CD1c-positive myeloid dendritic cell (primary cell): ENCODE data around the gene ADAM22.

ENCODE experiments used
- DNase-seq: peaks from one replicate; pipeline ENCODE4 v3.0.0-alpha.2; 2016; ENCODE audit errors: extremely low spot score

Gene ADAM22

DNA sequence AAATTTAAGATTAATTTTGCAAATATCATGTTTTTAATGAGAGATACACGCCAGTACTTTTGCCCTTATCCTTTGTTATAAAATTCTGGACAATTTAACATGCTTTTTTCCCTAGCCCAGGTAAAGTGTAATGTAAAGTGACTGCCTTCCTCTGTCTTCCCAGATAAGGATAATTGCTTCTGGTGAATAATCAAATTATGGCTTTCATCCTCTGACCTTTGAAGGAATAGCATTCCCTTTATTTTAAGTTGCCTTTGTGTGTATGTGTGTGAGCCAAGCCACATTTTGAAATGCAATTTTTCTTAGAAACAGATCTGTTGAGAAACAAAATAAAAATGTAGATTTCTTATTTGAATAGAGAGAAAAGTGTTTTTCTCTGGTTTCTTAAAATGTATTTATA, 107.5 kb downstream of the ADAM22 start:
- DNase-seq, result no peak

DNA sequence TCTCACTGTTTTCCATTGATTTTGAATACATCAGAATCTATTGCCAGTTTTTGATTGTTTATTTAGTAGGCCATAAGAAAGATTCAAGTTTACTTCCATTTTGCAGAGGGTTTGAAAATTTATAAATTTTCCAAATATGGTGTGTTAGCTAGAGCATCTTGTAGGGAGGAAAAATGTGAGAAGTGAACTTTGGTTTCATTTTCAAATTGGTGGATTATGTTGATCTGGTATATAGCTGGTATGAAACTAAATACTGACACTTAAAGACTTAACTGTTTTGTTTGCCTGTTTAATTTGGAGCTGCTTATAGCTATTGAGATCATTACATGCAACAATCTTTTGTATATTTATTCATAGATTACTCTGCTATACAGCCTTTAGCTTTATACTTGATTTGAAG, 108.1 kb downstream of the ADAM22 start:
- DNase-seq, result no peak

DNA sequence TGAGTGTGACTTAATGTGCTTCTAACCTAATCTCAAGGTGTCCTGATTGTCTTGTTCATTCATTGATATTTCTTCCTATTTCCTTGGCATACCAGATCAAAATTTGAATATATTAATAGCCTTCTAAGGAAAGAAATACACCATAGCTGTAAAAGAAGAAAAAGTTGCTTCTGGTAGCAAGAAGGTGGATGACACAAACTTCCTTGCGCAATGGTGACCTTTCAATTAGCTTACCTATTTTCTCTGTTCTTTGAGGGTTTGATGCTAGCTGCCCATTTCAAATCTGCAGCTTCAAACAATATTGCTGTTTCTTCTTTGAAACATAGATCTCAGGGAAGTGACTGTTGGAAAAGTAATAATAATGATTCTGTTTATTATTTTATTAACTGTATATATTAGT, 108.8 kb downstream of the ADAM22 start:
- DNase-seq, result no peak

DNA sequence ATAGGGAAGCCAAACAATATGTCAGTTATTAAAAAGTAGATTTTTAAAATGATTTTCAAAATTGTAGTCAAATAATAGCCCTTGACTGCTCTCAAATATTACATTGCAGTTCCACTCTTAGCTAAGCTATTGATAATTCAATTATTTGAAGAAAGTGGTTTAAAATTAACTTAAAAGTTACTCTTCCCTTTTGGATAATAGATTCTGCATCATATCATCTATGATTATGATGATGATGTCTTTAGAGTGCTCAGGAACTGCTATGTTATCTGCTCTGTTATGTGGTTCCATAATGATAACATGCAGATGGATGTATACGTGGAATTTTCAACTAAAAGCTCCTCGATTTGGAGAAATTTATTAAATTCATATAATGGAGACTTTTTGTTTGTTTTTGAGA, 110.0 kb downstream of the ADAM22 start:
- no peak for DNase-seq

DNA sequence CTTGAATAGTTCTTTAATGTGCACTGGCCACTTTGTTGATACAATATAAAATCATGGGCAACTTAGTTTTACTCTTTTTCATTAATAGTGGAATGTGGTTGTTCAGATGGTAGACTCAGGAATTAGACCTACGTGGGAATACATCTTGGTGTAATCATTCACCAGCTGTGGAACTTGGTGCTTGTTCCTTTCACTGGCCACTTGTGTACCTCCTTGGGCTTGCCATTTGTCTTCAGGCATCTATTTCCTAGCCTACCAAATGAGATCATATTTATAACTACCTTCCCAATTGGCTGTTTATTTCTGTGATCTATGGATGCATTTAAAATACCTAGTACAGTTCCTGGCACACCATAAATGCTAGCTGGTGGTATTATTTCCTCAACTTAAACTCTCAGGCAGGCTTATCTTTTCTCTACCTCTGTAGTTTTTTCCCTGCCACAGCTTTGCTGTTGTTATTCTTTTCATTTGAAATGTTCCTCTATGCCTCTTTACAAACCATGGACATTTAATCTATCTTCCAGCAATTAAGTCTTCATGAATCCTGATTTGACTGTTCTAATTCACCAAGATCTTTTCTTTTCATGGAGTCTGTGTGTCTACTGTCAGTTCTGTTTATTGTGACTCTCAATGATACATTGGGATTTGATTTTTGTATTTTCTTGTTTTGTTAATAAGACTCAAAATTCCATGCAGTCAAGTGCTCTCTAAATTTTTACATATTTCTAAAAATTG, 113.0 kb downstream of the ADAM22 start:
- no peak for DNase-seq

DNA sequence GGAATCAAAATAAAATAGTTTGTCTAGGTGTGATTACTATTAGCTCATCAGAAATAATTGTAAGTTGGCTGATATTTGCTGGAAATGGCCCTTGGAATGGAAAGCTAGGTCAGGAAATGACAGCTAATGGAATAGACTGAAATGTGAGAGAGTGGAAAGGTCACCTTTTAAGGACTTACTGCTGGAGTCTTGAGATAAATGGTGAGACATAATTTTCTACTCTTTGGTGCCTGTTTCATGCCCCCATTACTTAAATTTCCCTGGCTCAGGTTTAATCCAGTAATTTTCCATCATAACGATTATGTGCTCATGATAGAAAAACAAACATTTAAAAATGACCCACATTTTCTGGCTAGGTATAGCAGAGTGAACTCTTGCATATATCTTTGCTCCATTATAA, 123.6 kb downstream of the ADAM22 start:
- DNase-seq, result no peak

DNA sequence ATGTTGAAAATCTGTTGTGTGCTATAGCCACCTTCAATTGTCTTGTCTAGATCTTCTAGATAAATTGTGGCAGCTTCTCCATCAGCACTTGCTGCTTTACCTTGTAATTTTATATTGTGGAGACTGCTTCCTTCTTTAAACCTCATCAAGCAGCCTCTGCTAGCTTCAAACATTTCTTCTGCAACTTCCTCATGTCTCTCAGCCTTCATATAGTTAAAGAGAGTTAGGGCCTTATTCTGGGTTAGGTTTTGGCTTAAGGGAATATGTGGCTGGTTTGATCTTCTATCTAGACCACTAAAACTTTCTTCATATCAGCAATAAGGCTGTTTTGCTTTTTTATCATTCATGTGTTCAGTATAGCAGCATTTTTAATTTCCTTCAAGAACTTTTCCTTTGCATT, 128.2 kb downstream of the ADAM22 start:
- no peak for DNase-seq

DNA sequence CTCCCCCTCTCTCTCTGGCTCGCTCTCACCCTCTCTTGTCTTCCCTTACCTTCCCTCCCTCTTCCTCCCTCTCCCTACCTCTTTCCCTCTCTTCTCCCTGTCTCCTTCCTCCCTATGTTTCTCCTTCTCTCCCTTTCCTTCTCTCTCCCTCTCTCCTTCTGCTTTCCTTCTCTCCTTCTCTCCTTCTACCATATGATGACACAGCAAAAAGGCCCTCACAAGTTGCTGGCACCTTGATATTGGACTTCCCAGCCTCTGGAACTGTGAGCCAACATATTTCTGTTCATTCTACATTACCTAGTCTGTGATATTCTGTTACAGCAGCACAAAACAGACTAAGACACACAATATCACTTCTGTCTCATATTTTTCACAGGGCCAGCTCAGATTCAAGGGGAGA, 135.0 kb downstream of the ADAM22 start:
- DNase-seq, result no peak

DNA sequence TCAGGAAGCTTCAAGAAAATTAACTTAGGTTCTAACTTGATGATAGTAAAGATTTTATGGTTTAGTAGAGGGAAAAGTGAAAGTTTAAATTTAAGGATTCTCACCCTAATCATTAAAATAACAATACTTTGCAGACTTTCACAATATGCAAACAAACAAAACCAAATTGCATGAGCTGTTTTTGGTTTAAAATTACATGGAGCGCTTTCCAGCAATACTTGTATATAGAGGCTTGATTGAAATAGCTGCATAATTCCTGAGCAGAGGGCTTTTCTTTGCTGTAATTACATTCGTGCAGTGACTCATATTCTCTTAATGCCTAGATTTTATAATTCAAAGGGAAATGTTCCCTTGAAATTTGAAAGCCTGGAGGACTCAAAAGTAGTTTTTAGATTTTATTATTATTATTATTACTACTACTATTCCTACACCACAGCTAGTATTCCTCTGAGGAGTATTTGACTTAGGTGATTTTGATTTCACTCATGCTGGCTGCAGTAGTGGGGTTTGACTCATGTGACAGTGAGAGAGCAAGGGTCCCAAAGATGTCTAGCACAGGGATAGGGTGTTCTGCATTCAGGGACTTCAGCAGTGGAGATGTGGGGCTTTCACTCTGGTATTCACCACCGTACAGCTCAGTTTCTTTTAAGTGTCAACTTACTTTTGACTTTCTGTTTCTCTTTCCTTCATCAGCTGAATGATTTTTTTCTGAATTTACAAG, 138.1 kb downstream of the ADAM22 start:
- no peak for DNase-seq

DNA sequence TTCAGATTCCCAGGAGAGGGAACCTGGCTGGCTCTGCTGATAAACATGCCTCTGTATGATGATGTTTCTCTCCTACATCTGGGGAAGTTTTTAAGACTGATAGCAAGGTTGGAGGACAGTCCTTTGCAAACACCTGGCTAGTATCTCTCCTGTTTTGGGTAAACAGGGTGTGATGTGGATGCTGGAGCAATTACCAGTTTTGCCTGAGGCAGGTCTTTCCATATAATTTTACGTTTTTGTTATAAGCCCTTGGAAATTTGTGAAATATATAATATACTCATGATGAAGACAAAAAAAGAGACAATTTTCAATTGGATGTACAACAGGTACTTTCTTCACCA, 138.6 kb downstream of the ADAM22 start:
- DNase-seq, result no peak

DNA sequence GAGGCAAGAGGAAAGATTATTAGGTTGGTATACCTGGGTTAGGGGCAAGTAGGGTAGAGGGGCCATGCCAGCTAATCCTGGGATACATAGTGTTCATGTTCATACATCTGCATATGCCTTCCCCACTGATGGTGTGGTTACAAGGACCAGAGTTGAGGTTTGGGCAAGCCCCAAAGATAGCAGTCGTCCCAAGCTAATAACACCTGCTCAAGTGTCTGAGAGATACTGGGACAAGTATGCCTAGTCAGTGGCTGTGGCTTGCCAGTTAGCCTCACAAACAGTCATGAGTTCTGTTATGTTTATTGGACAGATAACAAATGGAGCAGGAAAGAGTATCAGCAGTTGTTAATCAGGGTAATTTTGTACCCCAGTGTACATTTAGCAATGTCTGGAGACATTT, 139.6 kb downstream of the ADAM22 start:
- DNase-seq, result no peak

DNA sequence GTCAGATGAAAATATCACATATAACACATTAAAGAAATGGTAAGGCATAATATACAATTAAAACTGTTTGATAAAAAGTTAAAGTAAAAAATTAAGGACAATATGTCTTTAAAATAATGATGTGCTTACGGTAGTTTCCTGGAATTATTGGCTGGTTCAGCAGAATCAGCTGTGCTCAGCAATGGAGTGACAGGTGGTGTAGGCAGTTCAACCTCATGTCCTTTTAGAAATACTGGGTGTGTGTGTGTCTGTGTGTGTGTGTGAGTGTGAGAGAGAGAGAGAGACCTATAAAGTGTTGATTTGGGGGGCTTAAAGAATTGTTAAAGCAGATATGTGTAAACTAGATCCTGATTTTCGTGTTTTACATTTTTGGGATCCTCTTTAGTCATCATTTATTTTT, 141.2 kb downstream of the ADAM22 start:
- DNase-seq, result no peak

DNA sequence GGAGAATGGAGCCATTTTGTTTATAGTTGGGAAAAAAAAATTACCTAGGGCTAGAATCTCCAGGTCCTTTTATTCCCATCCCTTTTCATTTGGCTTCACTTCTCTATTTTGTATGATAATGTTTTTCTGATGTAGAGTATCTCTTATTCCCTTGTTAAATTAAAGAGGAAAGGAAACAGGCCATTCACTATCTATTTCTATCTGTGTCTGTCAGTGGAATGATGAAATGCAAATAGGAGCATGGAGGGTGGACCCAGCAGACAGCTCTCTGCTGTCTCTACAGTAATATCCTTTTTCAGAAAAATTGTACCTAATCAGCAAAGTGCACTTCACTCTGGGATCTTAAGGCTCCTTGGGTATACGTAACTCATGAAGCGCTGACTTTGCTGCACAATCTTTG, 149.8 kb downstream of the ADAM22 start:
- DNase-seq, result no peak

DNA sequence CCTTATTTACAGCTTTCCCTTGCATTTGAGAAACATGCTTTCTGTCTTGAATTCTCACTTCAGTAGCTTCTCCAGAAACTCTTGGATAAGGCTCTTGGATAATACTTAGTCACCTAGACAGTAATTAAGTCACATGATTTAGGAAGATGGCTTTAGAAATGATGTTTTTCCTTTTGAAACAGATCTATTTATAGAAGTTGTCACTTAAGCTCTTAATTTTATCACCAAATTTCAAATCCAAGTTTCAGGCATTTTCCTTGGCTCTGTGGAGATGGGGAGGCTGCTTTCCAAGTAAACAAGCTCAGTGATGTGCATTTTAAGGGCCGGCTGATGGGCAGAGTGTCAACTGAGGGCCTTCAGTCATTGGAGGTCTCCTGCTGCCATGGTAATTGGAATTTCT, 155.5 kb downstream of the ADAM22 start:
- DNase-seq, result no peak

DNA sequence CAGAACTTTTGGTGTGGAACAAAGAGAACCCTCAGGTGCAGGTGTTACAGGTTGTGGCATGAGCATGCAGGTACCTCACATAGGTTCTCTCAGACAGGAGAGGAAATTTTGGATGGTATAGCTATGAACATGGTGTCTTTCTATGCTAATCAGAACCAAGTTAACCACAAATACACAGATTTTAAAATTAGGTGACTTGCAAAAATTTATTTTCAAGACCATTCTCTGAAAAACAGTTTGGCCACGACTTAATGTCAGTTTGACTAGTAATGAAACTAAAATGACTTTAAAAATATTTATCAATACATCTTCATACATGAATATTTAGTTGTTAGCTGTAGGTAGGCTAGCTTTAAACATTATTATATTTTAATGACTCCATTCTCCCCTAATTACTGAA, 156.2 kb downstream of the ADAM22 start:
- no peak for DNase-seq

DNA sequence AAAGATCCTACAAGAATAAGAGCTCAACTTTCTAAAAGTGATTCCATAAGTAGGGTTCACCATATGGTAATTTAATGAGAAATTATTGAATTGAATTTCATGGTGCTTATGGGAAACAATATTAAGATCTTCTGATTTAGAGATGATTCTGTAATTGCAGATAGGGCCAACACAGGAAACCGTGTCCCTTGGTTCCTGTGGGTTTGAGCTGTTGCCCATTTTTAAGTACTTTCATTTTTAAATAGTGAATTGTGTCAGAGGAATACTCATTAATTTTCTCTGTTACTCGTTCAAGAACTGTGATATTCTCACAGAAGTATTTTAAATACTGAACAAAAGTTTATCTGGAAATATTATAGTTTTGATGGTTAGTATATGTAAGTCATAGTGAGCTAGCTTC, 156.6 kb downstream of the ADAM22 start:
- DNase-seq, result no peak

DNA sequence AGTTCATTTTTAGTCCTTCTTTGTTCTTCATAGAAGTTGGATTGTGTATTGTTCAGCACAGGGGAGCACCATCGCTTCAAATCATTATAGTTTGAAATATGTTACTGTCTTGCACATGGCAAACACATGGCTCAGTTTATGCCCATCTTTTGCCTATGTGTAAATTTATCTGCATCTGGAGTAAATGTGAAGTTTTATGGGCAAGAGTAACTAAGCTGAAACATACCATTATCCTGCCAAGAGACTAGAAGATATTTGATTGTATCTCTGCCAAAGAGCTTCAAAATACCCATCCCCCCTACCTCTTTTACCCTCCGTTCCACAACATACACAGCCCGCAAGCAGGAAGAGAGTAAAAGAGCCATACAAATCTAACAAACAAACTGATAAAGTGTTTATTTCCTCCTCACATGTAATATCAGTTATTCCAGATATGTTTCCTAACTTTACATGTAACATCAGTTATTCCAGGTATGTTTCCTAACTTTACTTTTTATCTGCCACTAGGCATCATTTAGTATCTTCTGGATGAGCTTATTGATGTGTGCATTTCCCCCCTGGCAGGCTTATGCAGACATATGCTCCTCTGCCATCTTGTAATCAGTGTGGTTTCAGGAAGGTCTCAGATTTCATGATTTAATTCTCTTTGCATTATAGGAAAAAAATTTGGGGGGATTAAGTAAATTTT, 158.1 kb downstream of the ADAM22 start:
- no peak for DNase-seq

DNA sequence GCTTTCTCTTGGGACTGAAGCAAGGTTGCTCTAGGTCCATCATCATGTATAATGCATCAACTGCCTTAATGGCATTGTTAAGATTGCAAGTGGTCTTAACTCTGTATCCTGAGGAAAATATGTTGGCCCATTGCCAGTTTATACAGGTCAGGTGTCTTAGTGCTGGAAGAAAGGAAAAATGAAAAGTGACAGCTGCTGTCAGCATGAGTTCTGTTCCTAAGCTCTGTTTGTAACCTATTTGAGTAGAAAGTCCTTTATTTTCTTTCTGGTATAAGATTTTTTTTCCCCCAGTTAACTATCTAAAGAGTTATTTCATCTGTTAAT, 158.6 kb downstream of the ADAM22 start:
- no peak for DNase-seq

DNA sequence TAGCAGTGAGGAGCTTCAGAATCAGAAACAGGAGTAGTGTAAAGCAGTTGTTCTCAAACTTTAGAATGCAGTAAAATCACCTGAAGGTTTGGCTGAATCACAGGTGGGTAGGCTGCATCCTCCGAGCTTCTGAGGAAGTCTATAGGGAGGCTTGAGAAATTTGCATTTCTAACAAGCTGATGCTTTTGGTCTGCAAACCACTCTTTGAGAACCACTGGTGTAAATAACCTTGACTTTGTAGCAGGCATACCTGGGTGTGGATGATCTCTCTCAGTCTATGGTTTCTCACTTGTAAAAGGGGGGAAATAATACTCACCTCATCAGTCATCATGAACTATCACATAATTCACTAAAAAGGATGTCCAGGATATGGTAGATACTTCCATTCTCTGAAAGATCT, 167.7 kb downstream of the ADAM22 start:
- no peak for DNase-seq

DNA sequence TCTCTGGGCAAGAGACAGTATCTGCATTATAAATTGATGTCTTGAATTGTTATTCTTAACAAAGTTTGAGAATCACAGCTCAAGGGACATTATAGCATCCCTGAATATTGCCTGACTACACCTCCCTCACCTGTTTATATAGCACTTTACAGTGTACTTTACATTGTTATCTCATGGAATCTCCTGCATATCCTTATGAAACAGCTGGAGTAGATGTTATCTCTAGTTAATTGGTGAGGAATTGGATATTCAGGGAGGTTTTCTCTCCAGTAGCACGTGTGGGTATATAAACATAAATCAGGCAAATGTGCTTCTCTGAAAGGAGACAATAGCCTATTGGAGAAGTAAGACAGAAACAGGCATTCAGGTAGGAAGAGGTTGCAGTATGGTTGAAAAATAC, 168.6 kb downstream of the ADAM22 start:
- no peak for DNase-seq

DNA sequence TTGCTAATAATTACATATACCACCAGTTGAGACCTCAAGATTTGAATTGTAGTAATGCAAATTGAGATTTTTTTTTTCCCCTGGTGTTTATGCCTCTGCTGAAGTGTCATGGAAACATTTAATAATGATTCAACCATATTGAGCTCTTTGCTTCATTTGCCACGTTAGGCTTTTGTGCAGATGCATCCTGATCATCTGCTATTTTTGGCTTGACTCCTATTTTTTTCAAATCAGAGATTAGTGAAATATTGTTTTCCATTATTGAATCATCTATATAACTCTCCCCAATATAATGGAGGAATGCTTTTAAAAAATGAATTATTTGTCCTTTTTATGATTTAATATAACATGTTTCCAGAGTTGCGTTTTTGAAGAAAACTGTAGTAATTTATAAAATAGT, 170.7 kb downstream of the ADAM22 start:
- DNase-seq, result no peak

DNA sequence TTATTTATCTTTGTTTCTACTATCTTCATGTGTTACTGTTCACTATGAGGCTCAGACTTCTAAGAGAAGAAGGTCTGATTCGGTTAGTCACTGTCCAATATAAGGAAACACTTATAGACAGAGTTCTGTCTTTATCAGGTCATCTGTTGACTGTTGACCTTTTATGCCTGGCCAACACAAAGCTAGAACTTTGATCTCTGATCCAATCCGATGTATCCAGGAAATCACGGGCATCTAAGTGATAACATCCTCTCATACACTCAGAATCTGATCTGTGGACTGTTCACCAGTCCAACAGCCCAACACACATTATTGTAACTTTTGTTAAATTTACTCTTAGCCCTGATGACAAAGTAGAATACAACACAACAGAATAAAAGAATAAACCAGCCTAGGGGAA, 171.2 kb downstream of the ADAM22 start:
- DNase-seq, result no peak

DNA sequence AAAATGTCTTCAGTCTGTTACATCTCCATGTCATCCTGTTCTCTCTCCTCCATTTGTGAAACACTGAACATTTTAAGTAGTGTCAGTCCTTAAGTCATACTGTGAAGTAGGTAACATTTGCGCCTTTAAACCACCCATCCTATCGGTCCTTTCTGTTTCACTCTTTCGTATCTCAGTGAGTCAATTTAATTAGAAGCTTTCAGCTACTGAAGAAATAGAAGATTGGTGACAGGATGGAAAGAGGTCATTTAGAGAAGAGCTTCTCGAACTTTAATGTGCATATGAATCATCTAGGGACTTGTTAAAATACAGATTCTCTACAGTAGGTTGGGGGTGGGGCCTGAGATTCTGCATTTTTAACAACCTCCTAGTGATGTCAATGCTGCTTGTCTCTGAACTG, 172.4 kb downstream of the ADAM22 start:
- no peak for DNase-seq
